ENCODE data around the gene CSNK1E.

DNA sequence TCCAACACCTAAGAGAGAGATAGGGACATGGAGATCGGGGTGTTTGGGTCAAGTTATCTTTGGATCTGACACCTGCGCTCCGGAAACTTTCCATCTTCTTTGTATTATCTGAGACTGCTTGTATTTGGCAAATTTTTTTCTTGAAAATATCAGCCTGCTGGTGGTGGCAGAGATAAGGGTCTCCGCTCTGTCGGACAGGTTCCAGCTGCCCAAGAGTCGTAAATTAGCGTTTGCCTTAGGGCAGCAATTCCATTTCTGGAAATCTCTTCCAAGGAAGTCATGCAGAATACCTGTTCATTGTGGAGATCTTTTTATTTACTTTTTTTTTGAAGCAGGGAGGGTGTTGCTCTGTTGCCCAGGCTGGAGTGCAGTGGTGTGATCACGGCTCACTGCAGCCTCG, 19.5 kb upstream of the CSNK1E start:
- TF ChIP-seq, protein P1, sequence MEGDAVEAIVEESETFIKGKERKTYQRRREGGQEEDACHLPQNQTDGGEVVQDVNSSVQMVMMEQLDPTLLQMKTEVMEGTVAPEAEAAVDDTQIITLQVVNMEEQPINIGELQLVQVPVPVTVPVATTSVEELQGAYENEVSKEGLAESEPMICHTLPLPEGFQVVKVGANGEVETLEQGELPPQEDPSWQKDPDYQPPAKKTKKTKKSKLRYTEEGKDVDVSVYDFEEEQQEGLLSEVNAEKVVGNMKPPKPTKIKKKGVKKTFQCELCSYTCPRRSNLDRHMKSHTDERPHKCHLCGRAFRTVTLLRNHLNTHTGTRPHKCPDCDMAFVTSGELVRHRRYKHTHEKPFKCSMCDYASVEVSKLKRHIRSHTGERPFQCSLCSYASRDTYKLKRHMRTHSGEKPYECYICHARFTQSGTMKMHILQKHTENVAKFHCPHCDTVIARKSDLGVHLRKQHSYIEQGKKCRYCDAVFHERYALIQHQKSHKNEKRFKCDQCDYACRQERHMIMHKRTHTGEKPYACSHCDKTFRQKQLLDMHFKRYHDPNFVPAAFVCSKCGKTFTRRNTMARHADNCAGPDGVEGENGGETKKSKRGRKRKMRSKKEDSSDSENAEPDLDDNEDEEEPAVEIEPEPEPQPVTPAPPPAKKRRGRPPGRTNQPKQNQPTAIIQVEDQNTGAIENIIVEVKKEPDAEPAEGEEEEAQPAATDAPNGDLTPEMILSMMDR (IDR thresholded peaks at IDR 0.05; ENCODE audit: insufficient read depth, low read length, poor library complexity, severe bottlenecking), result no peak
- no peak for TF ChIP-seq EZH2phosphoT487 (conservative IDR thresholded peaks at IDR 0.05; ENCODE audit: low read length)
